K562 (cell line): ENCODE data around the gene ZNF135.

Source experiments
- KAT2B ChIP-seq: IDR thresholded peaks from one replicate; pipeline ENCODE4 v1.6.1; 2012; ENCODE audit warnings: low read depth, mild to moderate bottlenecking, control low read depth, inconsistent platforms, low read length, moderate library complexity
- KDM1A ChIP-seq, 2 experiments: fragments of 450-650 bp; IDR thresholded peaks; 2 replicates each; pipeline ENCODE4 v1.6.1; 2016; ENCODE audit warnings: mild to moderate bottlenecking in 2 of 2
- LARP7 ChIP-seq: fragments of 450-650 bp; IDR thresholded peaks from 2 replicates; pipeline ENCODE4 v1.6.1; 2016
- MEF2A ChIP-seq: IDR thresholded peaks from 2 replicates; pipeline ENCODE4 v1.6.1; 2011; ENCODE audit warnings: low read depth, mild to moderate bottlenecking, low read length, moderate library complexity; ENCODE audit not compliant: control insufficient read depth
- PHB ChIP-seq: fragments of 250-450 bp; sonication (Bioruptor Pico); IDR thresholded peaks from 2 replicates; pipeline ENCODE4 v1.5.0; 2021
- PRPF4 ChIP-seq: fragments of 200-400 bp; formaldehyde crosslinking; IDR thresholded peaks from one replicate; pipeline ENCODE4 v1.6.1; 2017; ENCODE audit warnings: low read length, low read depth, mild to moderate bottlenecking; ENCODE audit not compliant: insufficient read depth, poor library complexity, severe bottlenecking
- ZKSCAN1 ChIP-seq: fragments of 150-350 bp; IDR thresholded peaks from 2 replicates; pipeline ENCODE4 v1.6.1; 2016; ENCODE audit warnings: low read depth, low read length
- ZNF140 ChIP-seq: fragments of 250-450 bp; sonication (Bioruptor Pico); IDR thresholded peaks from 2 replicates; pipeline ENCODE4 v1.8.0; 2021; ENCODE audit warnings: moderate library complexity, mild to moderate bottlenecking, inconsistent platforms
- TF ChIP-seq, protein P1 (sequence below), 3 experiments: IDR thresholded peaks in 2 of 3; conservative IDR thresholded peaks in 1 of 3; 2 replicates each; pipeline ENCODE4 v1.5.1; 2011 to 2012; ENCODE audit warnings: low read length in 3 of 3, mild to moderate bottlenecking in 3 of 3, control low read depth in 2 of 3, improper control_type of control experiment in 1 of 3, inconsistent platforms in 1 of 3, low read depth in 1 of 3, mixed read lengths in 1 of 3, moderate library complexity in 1 of 3; ENCODE audit not compliant: insufficient read depth in 2 of 3
- TF ChIP-seq, protein P2 (sequence below), 2 experiments: IDR thresholded peaks; 2 replicates each; pipeline ENCODE4 v1.6.1; 2011; ENCODE audit warnings: borderline replicate concordance in 1 of 2, control low read depth in 1 of 2, low read depth in 1 of 2, low read length in 1 of 2, mild to moderate bottlenecking in 1 of 2, mixed read lengths in 1 of 2, moderate library complexity in 1 of 2; ENCODE audit not compliant: insufficient read depth in 1 of 2, insufficient read length in 1 of 2, poor library complexity in 1 of 2, severe bottlenecking in 1 of 2; ENCODE audit errors: extremely low read depth in 1 of 2
- TF ChIP-seq, protein P3 (sequence below): sonication (generic); formaldehyde crosslinking; IDR thresholded peaks from 2 replicates; pipeline ENCODE4 v1.5.0; 2020; ENCODE audit warnings: missing genetic modification reagents

DNA sequence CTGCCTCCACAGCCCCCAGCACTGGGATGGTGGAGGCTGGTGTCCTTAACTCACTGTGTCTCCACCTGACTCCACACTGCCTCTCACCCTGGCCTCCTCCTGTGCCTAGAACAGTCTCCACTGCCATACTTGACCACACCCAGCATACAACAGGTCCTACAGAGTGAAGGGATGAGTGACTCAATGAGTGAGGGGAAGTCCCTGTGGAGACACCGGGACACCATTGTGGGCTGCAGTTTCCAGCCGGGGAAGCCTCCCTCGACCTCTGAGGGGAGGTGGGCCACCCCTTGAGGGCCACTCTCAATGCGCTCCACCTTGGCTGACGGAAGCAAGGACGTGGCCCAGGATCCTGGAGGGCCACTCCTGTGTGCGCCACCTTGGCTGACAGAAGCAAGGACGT, 2.8 kb upstream of the ZNF135 start:
- TF ChIP-seq MEF2A (no peak), PRPF4 (no peak), LARP7 (no peak), KAT2B (no peak), ZNF140 (CRISPR knock-in tag) (no peak), ZKSCAN1 (no peak), PHB (CRISPR knock-in tag) (no peak), KDM1A (IDR thresholded peaks at IDR 0.05) (no peak)
- TF ChIP-seq, protein P1, sequence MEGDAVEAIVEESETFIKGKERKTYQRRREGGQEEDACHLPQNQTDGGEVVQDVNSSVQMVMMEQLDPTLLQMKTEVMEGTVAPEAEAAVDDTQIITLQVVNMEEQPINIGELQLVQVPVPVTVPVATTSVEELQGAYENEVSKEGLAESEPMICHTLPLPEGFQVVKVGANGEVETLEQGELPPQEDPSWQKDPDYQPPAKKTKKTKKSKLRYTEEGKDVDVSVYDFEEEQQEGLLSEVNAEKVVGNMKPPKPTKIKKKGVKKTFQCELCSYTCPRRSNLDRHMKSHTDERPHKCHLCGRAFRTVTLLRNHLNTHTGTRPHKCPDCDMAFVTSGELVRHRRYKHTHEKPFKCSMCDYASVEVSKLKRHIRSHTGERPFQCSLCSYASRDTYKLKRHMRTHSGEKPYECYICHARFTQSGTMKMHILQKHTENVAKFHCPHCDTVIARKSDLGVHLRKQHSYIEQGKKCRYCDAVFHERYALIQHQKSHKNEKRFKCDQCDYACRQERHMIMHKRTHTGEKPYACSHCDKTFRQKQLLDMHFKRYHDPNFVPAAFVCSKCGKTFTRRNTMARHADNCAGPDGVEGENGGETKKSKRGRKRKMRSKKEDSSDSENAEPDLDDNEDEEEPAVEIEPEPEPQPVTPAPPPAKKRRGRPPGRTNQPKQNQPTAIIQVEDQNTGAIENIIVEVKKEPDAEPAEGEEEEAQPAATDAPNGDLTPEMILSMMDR (IDR thresholded peaks at IDR 0.05 in 2 of 3, conservative IDR thresholded peaks at IDR 0.05 in 1 of 3; ENCODE audit: insufficient read depth in 2 of 3, low read depth in 1 of 3, low read length in 3 of 3), result no peak
- TF ChIP-seq, protein P2, sequence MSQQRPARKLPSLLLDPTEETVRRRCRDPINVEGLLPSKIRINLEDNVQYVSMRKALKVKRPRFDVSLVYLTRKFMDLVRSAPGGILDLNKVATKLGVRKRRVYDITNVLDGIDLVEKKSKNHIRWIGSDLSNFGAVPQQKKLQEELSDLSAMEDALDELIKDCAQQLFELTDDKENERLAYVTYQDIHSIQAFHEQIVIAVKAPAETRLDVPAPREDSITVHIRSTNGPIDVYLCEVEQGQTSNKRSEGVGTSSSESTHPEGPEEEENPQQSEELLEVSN (IDR thresholded peaks at IDR 0.05; ENCODE audit: borderline replicate concordance in 1 of 2, extremely low read depth in 1 of 2, insufficient read depth in 1 of 2, insufficient read length in 1 of 2, low read depth in 1 of 2, low read length in 1 of 2, poor library complexity in 1 of 2, severe bottlenecking in 1 of 2), result no peak
- TF ChIP-seq, protein P3, sequence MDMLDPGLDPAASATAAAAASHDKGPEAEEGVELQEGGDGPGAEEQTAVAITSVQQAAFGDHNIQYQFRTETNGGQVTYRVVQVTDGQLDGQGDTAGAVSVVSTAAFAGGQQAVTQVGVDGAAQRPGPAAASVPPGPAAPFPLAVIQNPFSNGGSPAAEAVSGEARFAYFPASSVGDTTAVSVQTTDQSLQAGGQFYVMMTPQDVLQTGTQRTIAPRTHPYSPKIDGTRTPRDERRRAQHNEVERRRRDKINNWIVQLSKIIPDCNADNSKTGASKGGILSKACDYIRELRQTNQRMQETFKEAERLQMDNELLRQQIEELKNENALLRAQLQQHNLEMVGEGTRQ (CRISPR knock-in tag), result no peak
